Pulmonary artery endothelial cell (primary cell): ENCODE measurements around the gene KIAA1755. TPM values are rescaled to one million over a fixed set of nuclear protein-coding genes. Genes with fewer than 3 reads are reported as not detected.
A peak's percentile ranks its signal among the peaks of the same experiment; 100 is the strongest.

ENCODE experiments used
- DNase-seq: peaks from one replicate; pipeline ENCODE4 v3.0.0-alpha.2; 2011; ENCODE audit warnings: low read depth, low spot score
- total RNA-seq: library from RNA; depleted of rRNA; stranded (reverse); fragments of >200 nt; gene quantifications from 2 replicates; pipeline ENCODE4 v1.2.3, GENCODE V29; 2014

Gene KIAA1755
- total RNA-seq, 1 donor from 2014 or later: 0.07 TPM

DNA sequence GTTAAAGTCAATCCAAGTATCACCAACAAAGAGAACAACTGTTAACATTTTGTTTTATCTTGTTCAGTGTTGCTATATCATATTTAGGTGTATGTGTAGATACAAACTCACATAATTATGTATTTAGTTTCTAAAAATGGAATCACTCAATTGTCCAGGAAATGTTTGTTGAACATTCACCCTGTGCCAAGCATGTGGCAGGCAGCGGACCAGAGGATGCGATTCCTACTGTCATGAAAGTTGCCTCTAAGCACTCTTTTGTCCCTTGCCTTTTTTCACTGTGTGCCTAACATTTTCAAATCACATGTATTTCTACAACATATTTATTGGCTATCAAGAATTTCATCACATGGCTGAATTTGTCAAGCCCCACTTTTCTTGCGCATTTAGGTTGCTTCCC, 78.6 kb downstream of the KIAA1755 start:
- DNase-seq: no peak

GRCh38 chr20:38181207-38181801, 79.2 kb downstream of the KIAA1755 start:
- no peak for DNase-seq

GRCh38 chr20:38180781-38181180, 79.8 kb downstream of the KIAA1755 start:
- no peak for DNase-seq

DNA sequence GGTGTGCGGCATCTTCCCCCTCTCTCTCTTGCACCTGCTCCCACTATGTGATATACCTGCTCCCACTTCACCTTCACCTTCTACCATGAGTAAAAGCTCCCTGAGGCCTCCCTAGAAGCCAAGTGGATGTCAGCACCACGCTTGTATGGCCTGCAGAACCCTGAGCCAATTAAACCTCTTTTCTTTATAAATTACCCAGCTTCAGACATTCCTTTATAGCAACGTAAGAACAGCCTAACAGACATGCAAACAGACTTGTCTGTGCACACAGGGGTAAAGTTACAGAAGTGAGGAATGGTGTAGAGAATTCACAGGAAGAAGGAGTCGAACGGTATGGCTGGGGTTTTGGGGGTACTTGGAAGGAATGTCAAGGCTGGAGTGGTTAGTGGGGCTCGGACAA, 80.7 kb downstream of the KIAA1755 start:
- no peak for DNase-seq

DNA sequence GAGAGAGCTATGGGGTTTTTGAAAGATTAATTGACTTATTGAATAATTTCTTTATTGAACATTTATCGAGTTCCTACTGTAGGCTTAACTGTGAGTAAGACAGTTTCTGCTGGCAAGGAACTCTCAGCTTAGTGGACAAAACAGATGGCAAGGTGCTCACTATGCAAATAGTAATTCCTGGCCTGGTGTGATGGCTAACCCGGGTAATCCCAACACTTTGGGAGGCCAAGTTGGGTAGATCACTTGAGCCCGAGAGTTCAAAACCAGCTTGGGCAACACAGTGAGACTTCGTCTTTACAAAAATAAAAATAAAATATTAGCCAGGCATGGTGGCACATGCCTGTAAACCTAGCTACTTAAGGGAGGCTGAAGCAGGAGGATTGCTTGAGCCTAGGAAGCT, 82.0 kb downstream of the KIAA1755 start:
- no peak for DNase-seq

DNA sequence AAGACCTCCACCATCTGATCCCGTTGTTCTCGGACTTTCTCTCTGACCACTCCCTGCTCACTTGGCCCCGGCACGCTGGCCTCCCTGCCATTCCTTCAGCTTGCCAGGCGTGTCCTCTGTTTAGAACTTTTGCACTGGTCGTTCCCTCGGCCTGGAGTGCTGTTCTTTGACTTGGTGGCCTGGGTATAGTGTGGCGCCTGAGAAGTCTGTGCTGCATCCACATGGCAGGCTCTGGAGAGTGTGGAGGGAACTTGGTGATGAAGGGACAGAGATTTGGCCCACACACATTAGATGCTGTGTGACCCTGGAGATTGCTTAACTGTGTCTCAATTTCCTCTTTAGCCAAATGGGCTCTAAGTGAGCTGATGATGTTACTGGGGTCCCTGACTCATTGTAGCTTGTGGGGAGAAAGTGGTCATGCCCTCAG, 82.5 kb downstream of the KIAA1755 start:
- no peak for DNase-seq

DNA sequence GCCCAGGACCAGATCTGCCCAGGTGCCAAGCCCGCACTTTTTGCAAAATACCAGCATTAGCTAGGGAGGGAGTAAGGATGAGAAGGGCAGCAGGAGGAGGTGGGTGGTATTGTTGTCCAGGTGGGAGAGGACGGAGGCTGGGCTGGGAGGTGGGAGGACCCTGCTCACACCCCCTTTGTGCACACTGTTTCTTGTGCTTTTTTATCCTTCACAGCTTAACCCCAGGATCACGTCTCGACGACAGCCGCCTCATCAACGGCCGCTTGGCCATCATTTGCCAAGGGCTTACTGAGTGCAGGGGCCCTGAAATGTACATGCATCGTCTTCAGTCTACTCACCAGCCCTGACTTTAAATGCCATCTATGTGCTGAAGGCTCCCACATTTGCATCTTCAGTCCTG, 83.3 kb downstream of the KIAA1755 start:
- DNase-seq: no peak

DNA sequence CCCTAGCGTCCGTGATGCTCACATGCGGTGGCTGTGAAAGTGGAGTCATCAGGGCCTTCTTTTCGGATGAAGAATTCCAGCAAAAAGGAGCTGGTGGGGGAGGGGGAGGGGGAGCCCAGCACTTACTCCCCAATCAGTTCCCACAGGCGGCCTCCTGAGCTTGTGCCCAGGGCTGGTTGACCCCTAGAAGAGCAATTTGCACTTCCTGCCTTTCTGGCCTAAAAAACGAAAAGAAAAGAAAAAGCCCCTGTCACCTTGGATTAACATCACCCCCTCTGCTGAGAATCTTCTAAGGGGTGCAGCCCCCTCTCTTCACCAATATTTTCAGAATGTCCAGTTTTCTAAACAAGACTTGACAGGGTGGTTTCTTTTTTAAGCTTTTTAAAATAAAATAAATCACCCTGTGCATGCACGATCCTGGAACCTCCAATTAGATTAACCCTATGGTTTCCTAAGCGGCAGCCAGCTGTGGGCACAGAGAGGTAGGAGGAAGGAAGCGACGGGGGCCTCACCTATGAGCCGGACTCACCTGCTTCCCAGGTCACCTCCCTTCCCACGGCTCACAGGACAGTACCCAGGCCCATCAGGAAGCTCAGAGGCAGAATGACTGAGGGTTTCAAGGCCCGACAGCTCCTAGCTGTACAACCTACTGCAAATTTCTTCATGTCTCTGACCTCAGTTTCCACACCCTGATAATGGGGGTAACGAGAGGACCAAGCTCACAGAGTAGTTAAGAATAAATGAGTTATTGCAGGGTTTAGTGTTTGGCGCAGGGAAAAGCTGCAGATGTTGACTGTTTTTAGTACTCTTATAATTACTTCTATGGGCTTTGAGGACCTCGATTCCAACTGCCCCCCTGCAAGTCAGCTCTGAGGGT, 85.0 kb downstream of the KIAA1755 start:
- DNase-seq: no peak

GRCh38 chr20:38173237-38174156, 87.0 kb downstream of the KIAA1755 start:
- DNase-seq: no peak

- DNase-seq: no peak
These were observed 88.1 kb downstream of the KIAA1755 start for GRCh38 chr20:38172408-38172807.

GRCh38 chr20:38171675-38172043, 88.9 kb downstream of the KIAA1755 start:
- no peak for DNase-seq

GRCh38 chr20:38170826-38171674, 89.5 kb downstream of the KIAA1755 start:
- no peak for DNase-seq

DNA sequence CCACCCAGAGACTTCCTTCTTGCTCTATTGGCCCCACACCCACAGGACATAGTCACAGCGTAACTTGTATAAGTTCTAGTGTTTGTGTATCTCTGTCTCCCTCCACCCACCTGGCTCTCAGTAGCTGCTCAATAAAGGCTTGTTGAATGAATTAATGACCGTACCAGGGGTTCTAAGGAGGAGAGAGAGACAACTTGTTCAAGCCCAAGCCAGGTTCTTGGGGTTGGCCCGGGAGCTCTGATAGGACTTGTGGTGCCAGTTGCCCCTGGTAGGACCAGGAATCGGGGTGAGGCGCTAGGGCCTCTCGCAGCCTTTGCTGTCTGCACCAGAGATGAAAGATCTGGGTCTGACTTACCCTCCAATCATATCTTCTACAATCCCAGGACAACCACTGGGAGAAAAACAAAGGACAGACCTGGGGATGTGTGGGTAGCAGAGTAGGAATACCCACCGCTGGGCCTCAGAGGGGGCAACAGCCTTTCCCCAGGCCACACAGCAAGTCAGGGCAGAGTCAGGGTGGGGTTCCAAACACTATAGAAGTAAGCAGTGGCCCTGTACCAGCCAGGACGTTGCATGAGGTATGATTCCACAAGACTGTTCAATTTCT, 90.2 kb downstream of the KIAA1755 start:
- DNase-seq: no peak

DNA sequence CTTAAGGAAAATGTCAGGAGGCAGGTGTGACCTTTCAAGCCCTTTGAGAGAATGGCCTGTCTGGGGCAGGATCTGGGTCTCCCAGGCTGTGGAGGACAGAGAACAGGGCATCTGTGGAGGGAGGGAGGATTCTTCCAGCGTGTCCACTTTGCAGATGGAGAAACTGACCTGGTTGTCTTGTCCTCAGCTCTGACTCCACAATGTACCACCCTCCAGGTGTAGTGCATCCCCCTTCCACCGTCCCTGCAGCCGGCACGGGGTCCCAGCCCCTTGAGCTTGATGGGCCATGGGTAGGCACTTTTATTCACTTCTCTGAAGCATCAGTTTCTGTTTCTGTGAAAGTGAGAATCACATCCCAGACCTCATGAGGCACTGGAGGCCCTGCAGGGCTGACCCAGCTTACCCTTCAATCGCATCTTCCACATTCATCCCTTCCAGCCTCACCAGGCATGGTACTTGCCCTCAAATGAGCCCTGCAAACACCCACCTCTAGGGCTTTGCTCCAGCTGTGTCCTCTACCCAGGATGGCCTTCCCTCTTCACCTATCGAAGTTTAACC, 90.8 kb downstream of the KIAA1755 start:
- DNase-seq: no peak

DNA sequence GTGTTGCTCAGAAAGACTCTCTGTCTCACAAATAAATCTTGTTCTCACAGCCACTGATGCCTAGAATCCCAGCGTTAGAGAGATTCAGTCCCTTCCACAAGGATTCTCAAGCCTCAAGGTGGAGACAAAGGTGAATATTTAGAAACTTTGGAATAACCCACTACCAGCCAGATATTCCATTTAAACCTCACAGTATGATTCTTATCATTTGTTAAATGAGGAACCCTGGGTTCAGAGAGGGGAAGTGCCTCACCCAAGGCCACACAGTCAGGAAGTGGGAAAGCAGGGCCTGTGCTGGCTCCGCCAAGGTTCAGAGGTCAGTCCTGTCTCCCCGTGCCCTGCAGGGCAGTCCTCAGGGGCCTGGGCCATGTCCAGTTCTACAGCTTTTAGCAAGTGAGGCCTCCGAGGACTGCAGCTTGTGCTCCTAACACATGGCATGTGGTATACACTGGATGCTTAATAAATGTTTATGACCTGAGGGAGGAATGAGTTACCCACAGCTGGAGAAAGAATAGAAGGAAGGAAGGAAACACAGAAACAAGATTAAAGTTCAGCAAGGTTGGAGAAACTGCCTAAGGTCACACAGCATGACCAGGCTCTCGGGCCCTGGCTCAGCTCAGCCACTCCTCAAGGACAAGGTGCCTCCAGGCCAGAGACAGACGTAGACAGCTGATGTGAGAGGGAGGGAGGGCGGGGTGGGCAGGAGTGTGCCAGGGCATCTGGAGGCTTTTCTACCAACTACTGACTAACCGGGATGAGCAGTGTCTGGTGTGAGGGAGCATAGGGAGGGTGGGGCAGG, 91.5 kb downstream of the KIAA1755 start:
- DNase-seq: no peak

- peak; percentile 82 for DNase-seq
These were observed 92.4 kb downstream of the KIAA1755 start for GRCh38 chr20:38167851-38168760.

DNA sequence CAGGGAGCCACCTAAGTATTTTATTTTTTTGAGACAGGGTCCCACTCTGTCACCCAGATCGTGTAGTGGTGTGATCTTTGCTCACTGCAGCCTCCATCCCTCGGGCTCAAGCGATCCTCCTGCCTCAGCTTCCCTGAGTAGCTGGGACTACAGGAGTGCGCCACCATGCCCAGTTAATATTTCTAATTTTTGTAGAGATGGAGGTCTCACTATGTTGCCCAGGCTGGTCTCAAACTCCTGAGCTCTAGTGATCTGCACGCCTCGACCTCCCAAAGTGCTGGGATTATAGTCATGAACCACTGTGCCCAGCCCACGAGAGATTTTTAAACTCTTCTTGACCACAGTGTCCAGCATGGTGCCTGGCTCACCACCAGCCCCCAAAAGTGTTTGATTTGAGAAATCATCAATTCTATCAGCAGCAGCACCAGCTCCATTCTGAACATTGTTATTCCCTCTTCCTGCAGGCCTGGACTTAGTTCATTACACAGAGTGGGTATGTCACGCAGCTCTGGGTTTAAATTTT, 93.1 kb downstream of the KIAA1755 start:
- no peak for DNase-seq

DNA sequence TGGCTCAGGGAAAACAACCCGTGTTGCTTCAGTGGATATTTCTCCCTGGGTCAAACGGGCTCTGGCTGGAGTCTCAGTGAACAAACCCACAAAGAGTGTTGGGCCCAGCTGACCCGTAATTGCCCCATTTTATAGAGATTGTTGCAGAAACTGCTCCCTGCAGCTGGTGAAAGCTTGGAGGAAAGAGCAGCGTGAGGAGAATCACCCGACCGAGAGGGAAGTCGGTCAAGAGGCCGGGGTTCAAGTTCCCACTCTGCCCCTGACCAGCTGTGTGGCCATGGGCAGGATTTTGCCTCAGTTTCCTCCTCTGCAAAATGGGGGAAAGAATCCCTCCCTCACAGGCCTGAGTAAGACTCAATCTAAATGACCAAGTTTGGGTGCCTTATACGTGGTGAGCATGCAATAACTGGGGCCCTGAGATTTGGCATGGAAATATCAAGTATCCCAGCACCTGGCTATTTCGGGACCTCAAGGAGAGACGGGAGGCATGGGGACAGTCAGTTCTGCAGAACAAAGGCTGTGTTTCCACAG, 93.8 kb downstream of the KIAA1755 start:
- DNase-seq: no peak
